ENCODE data around the gene CD69. TPM values are rescaled to one million over a fixed set of nuclear protein-coding genes. Genes with fewer than 3 reads are reported as not detected.
A peak's percentile ranks its signal among the peaks of the same experiment; 100 is the strongest.

The CD69 gene
- total RNA-seq, 2 experiments from 2014 or later, result 71.6 to 82.4 TPM

GRCh38 chr12:9773216-9773877 is 12.6 kb upstream of the CD69 start:
- H3K4me1 Mint-ChIP-seq, result peaks cover 86% of the 10 kb centered on the region
- ChIA-PET CTCF (interaction anchor here (0.6 to 1.3 kb wide), 6 partner anchors 12 to 25 kb away, joined by 3 to 4 read pairs (median 3); partner anchors contain the start of gene CD69), POLR2A (interaction anchor here (1.1 kb wide), 1 partner anchor 13 kb away, joined by 5 read pairs; the partner anchor contains the start of gene CD69)
- no peaks in the 10 kb centered on the region for H3K27me3 Mint-ChIP-seq
- peaks cover 23% of the 10 kb centered on the region for H3K36me3 Mint-ChIP-seq (ENCODE audit: low read depth)
- no peak for DNase-seq
- peaks cover 13% of the 10 kb centered on the region for H3K9me3 Mint-ChIP-seq
- H3K4me3 Mint-ChIP-seq, result peak overlapping the region; percentile 35
- H3K27ac Mint-ChIP-seq, result peak overlapping the region; percentile 59

- Mint-ChIP-seq H3K36me3 (ENCODE audit: low read depth) (peaks cover 21% of the 10 kb centered on the region), H3K27ac (no peak overlapping the region), H3K4me1 (peaks cover 56% of the 10 kb centered on the region), H3K27me3 (no peaks in the 10 kb centered on the region), H3K9me3 (peaks cover 7% of the 10 kb centered on the region), H3K4me3 (no peak overlapping the region)
- ChIA-PET CTCF (interaction anchor here (1.1 to 6.3 kb wide), 3 partner anchors 9 to 19 kb away, joined by 3 to 48 read pairs (median 3); no protein-coding TSS in a partner anchor), POLR2A (interaction anchor here (10.8 kb wide), 1 partner anchor 33 kb away, joined by 125 read pairs; no protein-coding TSS in a partner anchor)
- no peak for DNase-seq
Observed at GRCh38 chr12:9763025-9763424, 2.3 kb upstream of the CD69 start.

DNA sequence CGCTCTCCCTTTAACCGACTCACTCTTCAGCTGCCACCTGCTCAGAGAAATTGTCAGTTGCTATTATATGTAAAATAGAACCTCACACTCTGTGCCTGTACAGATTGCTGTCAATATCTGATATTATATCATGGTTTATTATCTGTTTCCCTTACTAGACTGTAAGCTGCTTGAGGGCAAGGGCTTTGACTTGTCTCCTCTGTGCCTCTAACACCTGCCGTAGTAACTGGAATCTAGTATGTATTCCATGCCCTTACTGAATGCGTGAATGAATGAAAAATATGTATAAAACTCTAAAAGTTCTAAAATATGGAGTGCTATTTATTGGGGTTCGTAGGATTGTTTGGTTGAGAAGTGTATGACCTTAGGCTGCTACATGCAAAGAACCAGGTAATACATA is 1.7 kb upstream of the CD69 start:
- Mint-ChIP-seq H3K4me1 (peaks cover 51% of the 10 kb centered on the region), H3K4me3 (peak overlapping the region; percentile 99), H3K27ac (peak overlapping the region; percentile 97), H3K9me3 (peaks cover 7% of the 10 kb centered on the region), H3K36me3 (ENCODE audit: low read depth) (peaks cover 27% of the 10 kb centered on the region), H3K27me3 (no peaks in the 10 kb centered on the region)
- ChIA-PET CTCF (interaction anchor here (1.1 to 6.3 kb wide), 4 partner anchors 9 to 35 kb away, joined by 3 to 48 read pairs (median 6); no protein-coding TSS in a partner anchor), POLR2A (interaction anchor here (10.8 kb wide), 1 partner anchor 34 kb away, joined by 125 read pairs; no protein-coding TSS in a partner anchor)
- no peak for DNase-seq

- Mint-ChIP-seq H3K4me1 (peaks cover 48% of the 10 kb centered on the region), H3K27me3 (no peaks in the 10 kb centered on the region), H3K36me3 (ENCODE audit: low read depth) (peaks cover 36% of the 10 kb centered on the region), H3K27ac (peak overlapping the region; percentile 97), H3K9me3 (peaks cover 7% of the 10 kb centered on the region), H3K4me3 (peak overlapping the region; percentile 99)
- ChIA-PET CTCF (interaction anchor here (0.7 to 6.3 kb wide), 9 partner anchors 10 to 165 kb away, joined by 3 to 48 read pairs (median 4); no protein-coding TSS in a partner anchor), POLR2A (interaction anchor here (0.9 to 10.8 kb wide), 7 partner anchors 35 to 114 kb away, joined by 3 to 125 read pairs (median 7); partner anchors contain the start of gene CLEC2D)
- DNase-seq, result peak; percentile 42
Observed at GRCh38 chr12:9761419-9761781, 699 bp upstream of the CD69 start.

DNA sequence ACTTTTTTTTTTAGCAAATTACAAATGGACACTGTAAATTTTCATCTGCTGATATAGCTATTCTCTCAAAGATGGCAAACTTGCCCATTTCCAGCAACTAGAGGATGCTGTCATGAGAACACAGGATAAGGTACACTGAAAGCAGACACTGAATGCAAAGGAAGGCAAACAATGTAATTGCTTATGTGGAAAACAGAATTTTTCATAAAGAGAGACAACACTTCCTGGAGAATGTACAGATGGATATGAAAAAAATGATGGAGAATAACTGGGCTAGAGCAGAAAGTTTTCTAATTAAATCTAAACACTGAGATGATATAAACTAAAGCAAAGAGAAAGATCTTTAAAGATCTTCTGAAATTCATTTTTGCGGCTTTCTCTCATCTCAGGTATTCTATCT is 581 bp downstream of the CD69 start:
- Mint-ChIP-seq H3K27ac (peak overlapping the region; percentile 97), H3K4me1 (peaks cover 50% of the 10 kb centered on the region), H3K36me3 (ENCODE audit: low read depth) (peaks cover 48% of the 10 kb centered on the region), H3K9me3 (peaks cover 7% of the 10 kb centered on the region), H3K27me3 (no peaks in the 10 kb centered on the region), H3K4me3 (peak overlapping the region; percentile 99)
- POLR2A ChIA-PET, result interaction anchor here (0.5 to 10.8 kb wide), 14 partner anchors 8 to 112 kb away, joined by 3 to 125 read pairs (median 6); partner anchors contain the start of genes CLEC2B and CLEC2D
- CTCF ChIA-PET, result interaction anchor here (0.7 to 6.3 kb wide), 10 partner anchors 11 to 147 kb away, joined by 3 to 48 read pairs (median 4); no protein-coding TSS in a partner anchor
- no peak for DNase-seq

GRCh38 chr12:9759694-9760093 is 1.0 kb downstream of the CD69 start:
- peaks cover 7% of the 10 kb centered on the region for H3K9me3 Mint-ChIP-seq
- H3K4me3 Mint-ChIP-seq, result peak overlapping the region; percentile 99
- H3K27me3 Mint-ChIP-seq, result no peaks in the 10 kb centered on the region
- CTCF ChIA-PET, result interaction anchor here (0.8 to 6.3 kb wide), 3 partner anchors 11 to 38 kb away, joined by 3 to 48 read pairs (median 18); no protein-coding TSS in a partner anchor
- POLR2A ChIA-PET, result interaction anchor here (0.7 to 10.8 kb wide), 6 partner anchors 21 to 112 kb away, joined by 3 to 125 read pairs (median 14); partner anchors contain the start of genes CLEC2B and CLEC2D
- peaks cover 50% of the 10 kb centered on the region for H3K4me1 Mint-ChIP-seq
- H3K27ac Mint-ChIP-seq, result peak overlapping the region; percentile 97
- peaks cover 52% of the 10 kb centered on the region for H3K36me3 Mint-ChIP-seq (ENCODE audit: low read depth)
- DNase-seq, result no peak

DNA sequence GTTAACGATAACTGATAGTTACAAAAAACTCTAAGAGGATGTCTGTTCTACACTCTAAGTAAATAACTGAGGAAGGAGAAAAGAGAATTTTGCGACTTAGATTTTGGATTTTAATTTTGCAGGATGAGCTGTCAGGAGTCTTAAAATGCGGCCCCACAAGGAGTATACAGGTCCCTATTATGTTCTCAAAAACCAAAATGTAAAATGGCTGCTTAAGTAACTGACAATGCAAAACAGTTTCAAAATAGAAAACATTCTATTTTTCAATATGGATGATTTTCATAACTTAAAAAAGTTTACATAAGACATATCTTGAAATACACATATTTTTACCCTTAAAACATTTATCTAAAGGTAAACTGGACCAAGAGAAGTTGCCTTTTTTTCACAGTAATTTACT is 2.6 kb downstream of the CD69 start:
- ChIA-PET POLR2A (interaction anchor here (0.8 to 10.8 kb wide), 8 partner anchors 38 to 111 kb away, joined by 4 to 125 read pairs (median 10); partner anchors contain the start of genes CLEC2B and CLEC2D), CTCF (interaction anchor here (0.6 to 6.3 kb wide), 9 partner anchors 9 to 106 kb away, joined by 3 to 55 read pairs (median 4); no protein-coding TSS in a partner anchor)
- H3K36me3 Mint-ChIP-seq (ENCODE audit: low read depth), result peaks cover 67% of the 10 kb centered on the region
- no peaks in the 10 kb centered on the region for H3K27me3 Mint-ChIP-seq
- no peak for DNase-seq
- H3K27ac Mint-ChIP-seq, result peak overlapping the region; percentile 97
- H3K4me3 Mint-ChIP-seq, result peak overlapping the region; percentile 99
- H3K9me3 Mint-ChIP-seq, result peaks cover 7% of the 10 kb centered on the region
- peaks cover 52% of the 10 kb centered on the region for H3K4me1 Mint-ChIP-seq

DNA sequence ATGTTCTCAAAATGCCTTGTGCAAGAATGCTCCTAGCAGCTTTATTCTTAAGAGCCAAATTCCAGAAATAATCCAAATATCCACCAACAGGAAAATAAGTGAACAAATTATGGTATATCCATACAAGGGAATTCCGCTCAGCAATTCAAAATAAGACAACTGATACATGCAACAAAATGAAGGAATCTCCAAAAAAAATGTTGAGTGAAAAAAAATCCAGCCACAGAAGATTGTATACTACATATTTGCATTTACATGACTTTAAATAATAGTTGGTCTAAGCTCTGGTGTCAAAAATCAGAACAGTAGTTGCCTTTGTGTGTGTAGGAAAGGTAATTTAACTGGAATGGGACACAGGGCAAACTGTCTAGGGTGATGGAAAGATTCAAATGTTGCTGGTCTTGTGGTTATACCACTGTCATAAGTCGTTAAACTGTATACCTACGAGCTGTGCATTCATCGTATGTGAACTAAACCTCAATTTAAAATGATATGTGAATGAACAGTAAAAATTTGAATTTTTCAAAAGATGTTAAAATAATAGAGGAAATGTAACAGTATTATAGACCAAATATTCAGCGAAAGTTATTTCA is 3.2 kb downstream of the CD69 start:
- Mint-ChIP-seq H3K27me3 (no peaks in the 10 kb centered on the region), H3K27ac (peak overlapping the region; percentile 97), H3K4me1 (peaks cover 54% of the 10 kb centered on the region), H3K9me3 (peaks cover 6% of the 10 kb centered on the region), H3K36me3 (ENCODE audit: low read depth) (peaks cover 72% of the 10 kb centered on the region), H3K4me3 (peak overlapping the region; percentile 99)
- DNase-seq, result no peak
- ChIA-PET CTCF (interaction anchor here (0.6 to 6.3 kb wide), 6 partner anchors 9 to 106 kb away, joined by 3 to 55 read pairs (median 16); no protein-coding TSS in a partner anchor), POLR2A (interaction anchor here (0.8 to 10.8 kb wide), 3 partner anchors 38 to 111 kb away, joined by 10 to 125 read pairs (median 10); partner anchors contain the start of gene CLEC2B)

DNA sequence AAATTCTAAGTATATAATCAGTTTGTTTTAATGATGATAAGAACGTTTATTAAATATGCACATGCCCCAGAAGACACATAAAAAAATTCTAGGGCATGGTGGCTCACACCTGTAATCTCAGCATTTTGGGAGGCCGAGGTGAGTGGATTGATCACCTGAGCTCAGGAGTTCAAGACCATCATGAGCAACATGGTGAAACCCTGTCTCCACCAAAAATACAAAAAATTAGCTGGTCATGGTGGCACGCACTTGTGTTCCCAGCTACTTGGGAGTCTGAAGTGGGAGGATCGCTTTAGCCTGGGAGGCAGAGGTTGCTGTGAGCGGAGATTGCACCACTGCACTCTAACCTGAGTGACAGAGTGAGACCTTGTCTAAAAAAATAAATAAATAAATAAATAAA is 4.0 kb downstream of the CD69 start:
- ChIA-PET CTCF (interaction anchor here (0.7 to 6.3 kb wide), 6 partner anchors 14 to 397 kb away, joined by 3 to 55 read pairs (median 4); no protein-coding TSS in a partner anchor), POLR2A (interaction anchor here (0.5 to 10.8 kb wide), 4 partner anchors 39 to 112 kb away, joined by 3 to 125 read pairs (median 9); partner anchors contain the start of gene CLEC2B)
- Mint-ChIP-seq H3K9me3 (no peaks in the 10 kb centered on the region), H3K4me3 (peak overlapping the region; percentile 99), H3K27ac (peak overlapping the region; percentile 97), H3K27me3 (no peaks in the 10 kb centered on the region), H3K4me1 (peaks cover 49% of the 10 kb centered on the region), H3K36me3 (ENCODE audit: low read depth) (peaks cover 75% of the 10 kb centered on the region)
- no peak for DNase-seq

- H3K4me1 Mint-ChIP-seq, result peaks cover 50% of the 10 kb centered on the region
- DNase-seq, result no peak
- no peaks in the 10 kb centered on the region for H3K9me3 Mint-ChIP-seq
- ChIA-PET POLR2A (interaction anchor here (0.5 to 10.8 kb wide), 5 partner anchors 40 to 113 kb away, joined by 3 to 125 read pairs (median 7); partner anchors contain the start of gene CLEC2B), CTCF (interaction anchor here (0.7 to 6.3 kb wide), 5 partner anchors 14 to 397 kb away, joined by 3 to 55 read pairs (median 4); no protein-coding TSS in a partner anchor)
- peak overlapping the region; percentile 97 for H3K27ac Mint-ChIP-seq
- peaks cover 77% of the 10 kb centered on the region for H3K36me3 Mint-ChIP-seq (ENCODE audit: low read depth)
- peak overlapping the region; percentile 99 for H3K4me3 Mint-ChIP-seq
- H3K27me3 Mint-ChIP-seq, result no peaks in the 10 kb centered on the region
Observed at GRCh38 chr12:9756170-9756569, 4.5 kb downstream of the CD69 start.

DNA sequence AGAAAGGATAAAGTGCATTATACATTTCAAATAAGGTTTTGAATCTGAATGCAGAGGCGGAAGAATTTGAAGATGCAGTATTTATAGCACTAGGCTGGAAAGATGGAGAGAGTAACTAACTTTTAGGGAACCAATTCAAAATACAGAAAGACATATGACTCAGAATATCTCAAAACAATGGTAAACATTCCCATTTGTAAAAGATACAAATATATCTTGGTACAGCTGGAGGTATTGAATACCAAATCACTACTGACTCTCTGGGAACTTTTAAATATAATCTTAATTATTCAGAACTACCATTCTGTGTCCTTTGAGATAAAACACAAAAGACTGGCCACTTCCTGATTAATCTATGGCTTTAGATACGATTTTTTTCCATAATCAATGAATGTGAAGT is 5.1 kb downstream of the CD69 start:
- peaks cover 77% of the 10 kb centered on the region for H3K36me3 Mint-ChIP-seq (ENCODE audit: low read depth)
- H3K27me3 Mint-ChIP-seq, result no peaks in the 10 kb centered on the region
- H3K4me3 Mint-ChIP-seq, result peak overlapping the region; percentile 99
- ChIA-PET CTCF (interaction anchor here (0.8 to 6.3 kb wide), 6 partner anchors 13 to 398 kb away, joined by 3 to 55 read pairs (median 4); no protein-coding TSS in a partner anchor), POLR2A (interaction anchor here (0.5 to 10.8 kb wide), 4 partner anchors 40 to 114 kb away, joined by 3 to 125 read pairs (median 6); partner anchors contain the start of gene CLEC2B)
- H3K9me3 Mint-ChIP-seq, result no peaks in the 10 kb centered on the region
- peaks cover 49% of the 10 kb centered on the region for H3K4me1 Mint-ChIP-seq
- peak overlapping the region; percentile 70 for H3K27ac Mint-ChIP-seq
- DNase-seq, result no peak

GRCh38 chr12:9755035-9755434 is 5.7 kb downstream of the CD69 start:
- Mint-ChIP-seq H3K27me3 (no peaks in the 10 kb centered on the region), H3K4me3 (peak overlapping the region; percentile 70), H3K36me3 (ENCODE audit: low read depth) (peaks cover 74% of the 10 kb centered on the region), H3K27ac (peak overlapping the region; percentile 70), H3K9me3 (no peaks in the 10 kb centered on the region), H3K4me1 (peaks cover 54% of the 10 kb centered on the region)
- ChIA-PET POLR2A (interaction anchor here (10.8 kb wide), 1 partner anchor 41 kb away, joined by 125 read pairs; no protein-coding TSS in a partner anchor), CTCF (interaction anchor here (0.8 to 6.3 kb wide), 5 partner anchors 13 to 59 kb away, joined by 3 to 55 read pairs (median 5); no protein-coding TSS in a partner anchor)
- no peak for DNase-seq

Data from activated CD4-positive, alpha-beta T cell treated with anti-CD3 and anti-CD28 coated beads, Interleukin-2, amount 10 ng/mL, durations not matched to agents 7 days and 5 days (primary cell).